GM21737 (cell line): ENCODE measurements around the gene PAK5.

ENCODE experiments used
- ATAC-seq: cut with Tn5 transposase; IDR thresholded peaks from one replicate; pipeline ENCODE4 v1.9.1; 2021; ENCODE audit warnings: mild to moderate bottlenecking, moderate library complexity; ENCODE audit not compliant: unreplicated experiment

PAK5 gene

GRCh38 chr20:9532069-9532838, 306.6 kb downstream of the PAK5 start:
- no peak for ATAC-seq

DNA sequence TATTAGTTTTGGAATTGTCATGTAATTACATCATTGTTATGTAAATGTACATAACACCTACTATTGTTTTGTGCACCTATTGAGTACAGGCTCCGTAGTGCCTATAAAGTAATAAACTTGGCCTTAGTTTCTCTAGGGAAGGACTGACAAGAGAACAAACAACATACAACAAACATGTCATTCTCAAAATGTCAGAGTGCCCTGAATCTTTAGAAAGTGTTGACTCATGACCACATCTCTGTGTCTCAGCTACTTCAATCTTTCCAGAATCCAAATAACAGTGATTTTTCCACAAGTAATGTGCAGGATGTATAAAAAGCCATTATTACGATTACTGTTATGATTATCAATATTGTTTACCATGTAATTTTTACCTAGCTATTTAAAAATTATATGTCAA, 307.3 kb downstream of the PAK5 start:
- no peak for ATAC-seq

- no peak for ATAC-seq
These were observed 315.2 kb downstream of the PAK5 start for GRCh38 chr20:9523636-9524035.

DNA sequence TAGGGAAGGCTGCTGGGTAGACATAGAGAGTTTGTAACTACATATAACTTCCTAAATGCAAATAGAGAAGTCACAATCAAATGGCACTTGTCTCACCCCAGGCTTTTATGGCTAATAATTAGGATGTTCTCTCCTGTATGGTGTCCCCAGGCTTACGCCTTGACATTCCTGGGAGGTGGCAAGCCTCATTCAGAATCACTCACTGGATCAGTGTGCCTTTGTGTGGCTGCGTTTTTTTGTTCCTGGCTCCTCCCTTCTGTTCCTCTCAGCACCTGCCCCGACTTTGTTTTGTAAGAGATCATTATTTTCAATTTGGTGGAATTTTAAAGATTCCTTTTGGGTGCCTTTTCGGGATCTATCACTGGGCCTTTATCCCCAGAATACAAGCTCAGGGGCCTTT, 318.8 kb downstream of the PAK5 start:
- ATAC-seq = no peak

DNA sequence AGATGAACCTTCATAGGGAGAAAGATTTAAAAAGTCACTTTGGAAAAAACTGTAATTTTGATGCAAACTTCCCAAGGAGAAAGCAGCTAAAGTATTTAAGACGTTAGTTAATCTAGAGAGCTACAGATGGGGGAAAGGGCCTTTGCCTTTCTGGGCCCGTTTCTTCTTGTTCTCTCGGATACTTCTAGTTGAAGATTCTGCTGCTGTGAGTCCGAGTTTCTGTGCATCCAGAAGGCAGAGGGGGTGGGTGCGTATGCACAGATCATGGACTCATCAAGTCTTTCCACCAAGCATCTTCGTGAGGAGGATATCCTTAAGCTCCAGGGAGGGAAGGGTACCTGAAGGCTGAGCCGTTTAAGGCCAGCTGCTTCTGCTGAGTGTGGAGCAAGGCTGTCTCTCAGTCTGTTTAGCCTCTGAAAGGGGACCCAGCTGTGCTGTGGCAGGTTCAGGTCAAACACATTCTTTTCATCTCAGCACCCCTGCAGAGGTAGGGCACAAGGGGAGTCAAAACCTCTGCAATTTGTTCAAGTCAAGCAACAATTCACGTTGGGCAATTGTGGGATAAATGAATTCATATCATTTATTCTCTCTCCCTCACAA, 320.2 kb downstream of the PAK5 start:
- ATAC-seq = no peak

GRCh38 chr20:9517297-9518162, 321.3 kb downstream of the PAK5 start:
- no peak for ATAC-seq

DNA sequence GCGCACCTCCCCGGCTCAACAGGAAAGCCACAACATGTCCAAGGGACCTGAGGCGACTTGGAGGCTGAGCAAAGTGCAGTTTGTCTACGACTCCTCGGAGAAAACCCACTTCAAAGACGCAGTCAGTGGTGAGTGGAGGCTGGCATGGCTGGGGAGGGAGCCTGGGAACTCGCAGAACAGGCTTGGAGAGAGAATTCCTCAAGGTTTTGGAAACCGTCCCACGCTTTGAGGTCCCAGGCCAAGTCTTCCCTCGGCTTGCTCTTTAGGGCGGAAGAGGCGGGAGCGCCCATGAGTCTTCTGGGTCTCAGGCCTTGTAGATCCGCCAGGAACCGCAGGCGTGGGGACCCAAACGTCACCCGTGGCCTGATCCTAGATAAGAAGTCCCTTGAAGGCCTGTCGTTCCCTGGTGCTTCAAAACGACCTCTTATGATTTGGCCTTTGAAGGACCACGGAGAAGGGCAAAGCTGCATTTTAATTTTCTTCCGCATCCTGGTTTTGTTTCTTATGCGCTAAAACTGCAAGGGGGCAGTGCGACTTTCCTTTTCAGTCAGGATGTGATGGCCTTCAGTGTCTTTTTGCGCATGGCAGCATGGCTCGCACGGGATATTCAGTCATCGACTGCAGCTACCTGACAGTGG, 322.5 kb downstream of the PAK5 start:
- no peak for ATAC-seq

DNA sequence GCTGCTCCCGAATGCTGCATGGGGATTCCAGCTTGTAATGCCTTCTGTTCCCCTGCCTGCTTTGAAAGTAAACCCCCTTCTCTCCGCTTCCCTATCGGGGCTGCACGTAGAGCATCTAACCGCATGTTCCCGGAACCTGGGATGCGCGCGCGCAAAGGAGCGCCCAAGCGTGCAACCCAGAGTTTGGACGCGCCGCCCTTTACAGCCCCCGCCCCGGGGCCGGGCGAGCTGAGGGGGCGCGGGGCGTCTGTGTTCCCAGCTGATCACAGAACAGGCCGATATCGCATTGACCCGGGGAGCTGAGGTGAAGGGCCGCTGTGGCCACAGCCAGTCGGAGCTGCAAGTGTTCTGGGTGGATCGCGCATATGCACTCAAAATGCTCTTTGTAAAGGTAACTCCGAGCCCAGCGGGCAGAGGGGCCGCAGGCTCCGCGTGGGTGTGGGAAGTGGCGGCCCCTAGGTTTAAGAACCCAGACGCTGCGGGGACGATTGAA, 323.1 kb downstream of the PAK5 start:
- no peak for ATAC-seq

DNA sequence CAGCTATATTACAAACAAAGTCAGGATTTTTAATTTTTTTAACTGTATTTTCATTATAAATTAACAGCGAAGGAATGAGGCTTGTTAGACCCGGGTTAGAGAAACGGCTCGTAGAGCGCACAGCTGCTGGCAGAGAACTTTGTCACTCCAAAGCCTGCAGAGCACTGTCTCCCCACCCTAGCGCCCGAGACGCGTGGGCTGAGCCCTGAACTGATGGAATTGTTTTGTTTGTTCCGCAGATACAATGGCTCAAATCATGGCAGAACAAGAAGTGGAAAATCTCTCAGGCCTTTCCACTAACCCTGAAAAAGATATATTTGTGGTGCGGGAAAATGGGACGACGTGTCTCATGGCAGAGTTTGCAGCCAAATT, 323.7 kb downstream of the PAK5 start:
- ATAC-seq = no peak

GRCh38 chr20:9514461-9515213, 324.2 kb downstream of the PAK5 start, which contains the start of gene LAMP5:
TSS of gene LAMP5 (plus strand) at chr20:9514590. CDS start at chr20:9514853, 263 bp downstream.
- ATAC-seq = no peak

- ATAC-seq = no peak
These were observed 324.8 kb downstream of the PAK5 start for GRCh38 chr20:9514072-9514460.

GRCh38 chr20:9510911-9511310, 328.0 kb downstream of the PAK5 start:
- ATAC-seq = no peak

- no peak for ATAC-seq
These were observed 329.6 kb downstream of the PAK5 start for GRCh38 chr20:9509246-9509645.

- ATAC-seq = no peak
These were observed 330.1 kb downstream of the PAK5 start for GRCh38 chr20:9508696-9509178.

GRCh38 chr20:9508240-9508661, 330.6 kb downstream of the PAK5 start:
- ATAC-seq = no peak

DNA sequence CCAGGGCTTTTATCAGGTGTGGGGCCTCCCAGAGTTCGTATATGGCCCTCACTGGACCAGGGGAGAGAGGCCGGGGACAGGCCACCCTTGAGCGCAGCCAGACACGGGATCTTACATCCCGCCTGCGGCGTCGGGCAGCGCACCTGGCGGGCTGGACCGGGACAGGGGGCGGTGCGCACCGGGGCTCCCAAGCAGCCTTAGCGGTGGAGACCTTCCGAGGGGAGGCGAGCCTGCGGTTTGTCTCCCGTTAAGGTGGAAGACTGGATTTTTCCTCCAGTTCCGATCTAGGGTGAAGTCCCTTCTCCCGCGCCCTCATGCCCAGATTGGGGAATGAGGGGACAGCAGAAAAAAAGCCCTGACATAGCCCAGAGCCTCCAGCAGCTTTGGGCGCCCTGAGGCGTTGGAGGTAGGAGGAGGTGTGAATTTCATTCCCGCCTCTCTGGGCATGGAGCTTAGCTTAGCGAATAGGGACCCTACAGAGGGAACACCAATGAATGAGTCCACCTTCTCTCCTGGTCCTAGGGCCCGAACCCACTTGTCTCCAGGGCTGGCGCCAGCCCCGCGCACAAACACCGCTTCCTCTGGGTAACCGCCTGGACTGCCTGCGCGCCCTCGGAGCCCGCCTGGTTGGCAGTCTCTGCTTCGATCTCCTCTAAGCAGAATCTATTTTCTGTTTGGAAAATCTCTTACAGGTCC, 331.2 kb downstream of the PAK5 start:
- ATAC-seq = no peak

- ATAC-seq = no peak
These were observed 331.9 kb downstream of the PAK5 start for GRCh38 chr20:9506964-9507369.

DNA sequence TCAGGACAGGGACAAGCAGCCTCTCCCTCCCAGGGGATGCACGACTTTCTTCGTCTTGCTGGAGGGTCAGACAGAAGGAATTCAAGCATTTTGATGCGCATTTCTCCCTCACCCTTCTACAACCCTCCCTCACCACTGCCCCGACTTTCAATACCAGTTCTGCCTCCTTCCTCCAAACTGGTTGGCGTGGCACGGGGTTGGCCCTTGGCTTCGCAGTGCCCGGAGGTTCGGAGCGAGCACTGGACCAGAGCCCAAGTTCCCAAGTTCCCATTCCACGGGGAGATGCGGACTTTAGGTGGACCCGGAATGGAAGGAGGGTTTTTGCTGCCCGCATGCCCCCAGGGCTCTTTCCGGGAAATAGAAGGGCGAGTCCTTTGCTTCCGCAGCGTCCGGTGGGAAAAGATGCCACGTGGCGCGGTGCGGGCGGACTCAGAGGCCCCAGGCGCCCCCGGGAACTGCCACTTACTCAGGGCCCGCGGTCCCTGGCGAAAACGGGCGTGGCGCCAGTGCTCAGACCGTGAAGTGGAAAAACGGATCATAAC, 332.5 kb downstream of the PAK5 start:
- no peak for ATAC-seq

GRCh38 chr20:9503526-9504245, 335.2 kb downstream of the PAK5 start:
- ATAC-seq = no peak
